CD4-positive, alpha-beta T cell treated with Interleukin-17A for 1 hour (primary cell): ENCODE data around the gene NOM1.
A peak's percentile ranks its signal among the peaks of the same experiment; 100 is the strongest.
"Not testable (repeated sequence)": the region's sequence is repeated elsewhere in the genome, so short reads cannot be mapped to it uniquely, and the experiment has no call there.

Source experiments
- DNase-seq: peaks from one replicate; pipeline ENCODE4 v3.0.0-alpha.2; 2020

NOM1 gene

GRCh38 chr7:156941393-156942182 lies 7.9 kb upstream of the NOM1 start:
- DNase-seq: no peak

GRCh38 chr7:156942708-156943090 lies 6.8 kb upstream of the NOM1 start:
- no peak for DNase-seq

GRCh38 chr7:156943091-156944041 lies 6.1 kb upstream of the NOM1 start:
- DNase-seq: no peak

- DNase-seq: no peak
These were observed 4.6 kb upstream of the NOM1 start for GRCh38 chr7:156944876-156945275.

- no peak for DNase-seq
These were observed 2.2 kb upstream of the NOM1 start for GRCh38 chr7:156947120-156947843.

GRCh38 chr7:156948361-156948760 lies 1.2 kb upstream of the NOM1 start:
- DNase-seq: no peak

- DNase-seq: no peak
These were observed 908 bp downstream of the NOM1 start for GRCh38 chr7:156950381-156950858.

- not testable (repeated sequence) for DNase-seq
These were observed 3.7 kb downstream of the NOM1 start for GRCh38 chr7:156953215-156953614.

- no peak for DNase-seq
These were observed 5.4 kb downstream of the NOM1 start for GRCh38 chr7:156954941-156955340.

- no peak for DNase-seq
These were observed 7.2 kb downstream of the NOM1 start for GRCh38 chr7:156956727-156957126.

GRCh38 chr7:156962145-156962544 lies 12.6 kb downstream of the NOM1 start:
- no peak for DNase-seq

- DNase-seq: no peak
These were observed 13.4 kb downstream of the NOM1 start for GRCh38 chr7:156962897-156963296.

- no peak for DNase-seq
These were observed 14.0 kb downstream of the NOM1 start for GRCh38 chr7:156963472-156963871.

- no peak for DNase-seq
These were observed 15.5 kb downstream of the NOM1 start for GRCh38 chr7:156964971-156965370.

- DNase-seq: no peak
These were observed 16.9 kb downstream of the NOM1 start for GRCh38 chr7:156966387-156966786.

- no peak for DNase-seq
These were observed 18.7 kb downstream of the NOM1 start for GRCh38 chr7:156968183-156968582.

- peak; percentile 10 for DNase-seq
These were observed 20.5 kb downstream of the NOM1 start for GRCh38 chr7:156969972-156970420.

GRCh38 chr7:156975620-156976019 lies 26.1 kb downstream of the NOM1 start:
- no peak for DNase-seq

GRCh38 chr7:156979007-156979606 lies 29.6 kb downstream of the NOM1 start:
- DNase-seq: no peak

GRCh38 chr7:156979711-156980110 lies 30.2 kb downstream of the NOM1 start:
- no peak for DNase-seq

- no peak for DNase-seq
These were observed 34.8 kb downstream of the NOM1 start for GRCh38 chr7:156984174-156984891.
